ENCODE measurements around the gene CDC27.
"Not testable (repeated sequence)": the region's sequence is repeated elsewhere in the genome, so short reads cannot be mapped to it uniquely, and the experiment has no call there.

The CDC27 gene, protein sequence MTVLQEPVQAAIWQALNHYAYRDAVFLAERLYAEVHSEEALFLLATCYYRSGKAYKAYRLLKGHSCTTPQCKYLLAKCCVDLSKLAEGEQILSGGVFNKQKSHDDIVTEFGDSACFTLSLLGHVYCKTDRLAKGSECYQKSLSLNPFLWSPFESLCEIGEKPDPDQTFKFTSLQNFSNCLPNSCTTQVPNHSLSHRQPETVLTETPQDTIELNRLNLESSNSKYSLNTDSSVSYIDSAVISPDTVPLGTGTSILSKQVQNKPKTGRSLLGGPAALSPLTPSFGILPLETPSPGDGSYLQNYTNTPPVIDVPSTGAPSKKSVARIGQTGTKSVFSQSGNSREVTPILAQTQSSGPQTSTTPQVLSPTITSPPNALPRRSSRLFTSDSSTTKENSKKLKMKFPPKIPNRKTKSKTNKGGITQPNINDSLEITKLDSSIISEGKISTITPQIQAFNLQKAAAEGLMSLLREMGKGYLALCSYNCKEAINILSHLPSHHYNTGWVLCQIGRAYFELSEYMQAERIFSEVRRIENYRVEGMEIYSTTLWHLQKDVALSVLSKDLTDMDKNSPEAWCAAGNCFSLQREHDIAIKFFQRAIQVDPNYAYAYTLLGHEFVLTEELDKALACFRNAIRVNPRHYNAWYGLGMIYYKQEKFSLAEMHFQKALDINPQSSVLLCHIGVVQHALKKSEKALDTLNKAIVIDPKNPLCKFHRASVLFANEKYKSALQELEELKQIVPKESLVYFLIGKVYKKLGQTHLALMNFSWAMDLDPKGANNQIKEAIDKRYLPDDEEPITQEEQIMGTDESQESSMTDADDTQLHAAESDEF

DNA sequence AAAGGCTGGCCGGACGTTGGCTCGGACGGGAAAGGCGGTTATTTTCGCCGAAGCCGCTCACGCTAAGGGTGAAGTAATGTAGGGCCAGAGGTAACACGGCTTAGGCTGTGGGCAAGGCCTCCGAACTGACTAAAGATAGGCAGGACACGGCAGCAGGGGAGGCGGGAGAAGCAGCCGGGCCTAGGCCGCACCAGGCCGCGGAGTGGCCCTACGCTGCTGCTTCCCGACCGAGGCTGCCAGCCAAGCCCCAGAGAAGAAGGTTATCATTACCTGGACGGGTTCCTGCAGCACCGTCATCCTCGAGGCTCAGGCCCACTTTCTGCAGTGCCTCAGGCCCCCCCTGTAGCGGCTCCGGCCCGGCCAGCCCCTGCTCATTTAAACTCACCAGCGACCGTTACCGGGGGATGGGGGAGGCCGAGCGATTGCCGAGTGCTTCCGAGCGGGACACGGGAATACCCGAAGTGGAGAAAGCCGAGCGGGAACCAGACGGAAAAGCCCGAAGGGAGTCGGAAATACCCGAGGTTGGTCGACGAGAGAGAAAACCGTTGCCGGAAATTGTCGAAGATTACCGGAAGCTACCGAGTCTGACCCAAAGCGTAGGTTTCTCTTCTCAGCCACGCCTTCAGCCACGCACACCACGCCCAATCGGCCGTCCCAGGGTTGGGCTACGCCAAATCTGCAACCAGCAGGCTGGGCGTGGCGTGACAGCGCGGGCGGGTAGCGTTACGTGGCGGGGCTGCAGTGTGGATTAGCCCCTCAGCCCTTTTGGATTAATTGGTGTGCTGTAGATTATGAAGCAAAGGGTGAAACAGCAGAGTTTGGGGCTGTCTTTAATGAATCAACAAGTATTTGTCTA lies at the start of gene CDC27:
Gene CDC27 (minus strand): TSS at position 420 of the 856 bp plus-strand sequence. CDS start 123 bp downstream, at position 297.
- DNase-seq (ENCODE audit: low read depth) = peak; percentile 100

DNA sequence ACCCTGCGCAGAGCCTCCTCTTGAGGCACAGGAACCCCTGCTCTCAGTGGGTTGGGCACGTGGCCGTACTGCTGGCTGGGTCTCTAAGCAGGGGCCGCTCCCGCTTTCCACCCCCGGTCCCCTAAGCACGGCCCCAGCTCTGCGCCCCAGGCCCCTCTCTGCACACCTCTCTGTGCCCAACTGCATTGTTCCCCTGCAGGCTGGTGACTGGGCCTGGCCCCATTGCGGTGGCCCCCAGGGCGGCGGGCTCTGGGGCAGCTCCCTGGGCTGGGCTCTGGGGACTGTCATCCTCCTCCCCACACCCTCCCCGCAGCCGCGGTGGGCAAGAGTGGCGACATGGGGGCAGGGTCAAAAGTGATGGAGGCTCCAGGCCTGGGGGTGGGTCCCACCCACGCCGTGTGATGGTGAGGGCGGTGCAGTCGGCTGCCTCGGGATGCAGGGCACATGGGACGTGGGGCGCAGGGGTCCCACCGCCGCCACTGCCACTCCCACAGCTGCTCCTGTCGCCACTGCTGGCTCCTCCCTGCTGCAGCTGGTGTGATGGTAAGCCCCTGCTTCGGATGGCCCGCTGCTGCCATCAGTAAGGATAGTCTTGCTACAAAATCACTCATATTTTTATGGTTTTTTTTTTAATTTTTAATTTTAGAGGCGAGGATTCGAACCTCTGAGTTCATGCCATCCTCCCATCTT lies 49.4 kb upstream of the CDC27 start:
- no peak for DNase-seq (ENCODE audit: low read depth)

DNA sequence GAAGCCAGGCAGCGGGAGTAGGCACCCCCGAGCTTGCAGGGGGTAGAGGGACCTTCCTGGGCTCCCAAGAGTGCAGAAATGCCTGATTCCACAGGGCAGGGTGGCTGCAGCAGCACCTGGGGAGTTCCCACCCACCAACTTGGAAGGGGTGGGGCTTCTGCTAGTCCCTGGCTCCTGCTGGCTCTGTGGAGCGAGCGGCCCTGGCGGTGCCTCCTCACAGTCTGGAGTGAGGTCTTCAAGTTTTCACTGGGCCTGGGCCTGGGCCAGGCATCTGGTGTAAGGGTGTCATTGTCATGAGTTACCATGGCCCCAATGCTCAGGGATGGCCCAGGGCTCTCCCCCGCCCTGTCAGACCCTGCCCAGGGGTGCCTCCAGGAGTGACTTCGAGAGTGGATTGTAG lies 48.7 kb upstream of the CDC27 start:
- no peak for DNase-seq (ENCODE audit: low read depth)

DNA sequence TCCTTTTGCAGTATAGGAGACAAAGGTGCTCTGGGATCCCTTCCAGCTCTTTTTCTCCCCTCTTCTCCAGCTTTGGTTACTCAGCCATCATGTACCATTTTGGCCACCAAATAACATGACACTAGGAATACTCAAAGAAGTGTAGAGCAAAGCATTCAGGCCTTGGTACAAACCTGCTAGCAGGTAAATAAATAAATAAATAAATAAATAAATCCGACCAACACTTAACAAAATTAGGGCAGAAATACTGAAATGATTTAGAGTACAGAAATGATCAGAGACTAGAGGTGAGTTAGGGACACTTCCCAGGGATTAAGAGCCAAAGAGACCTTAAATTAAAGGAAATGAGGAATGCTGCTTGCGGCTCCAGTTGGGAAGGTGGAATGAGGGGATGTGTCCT lies 46.8 kb upstream of the CDC27 start:
- DNase-seq (ENCODE audit: low read depth) = no peak

DNA sequence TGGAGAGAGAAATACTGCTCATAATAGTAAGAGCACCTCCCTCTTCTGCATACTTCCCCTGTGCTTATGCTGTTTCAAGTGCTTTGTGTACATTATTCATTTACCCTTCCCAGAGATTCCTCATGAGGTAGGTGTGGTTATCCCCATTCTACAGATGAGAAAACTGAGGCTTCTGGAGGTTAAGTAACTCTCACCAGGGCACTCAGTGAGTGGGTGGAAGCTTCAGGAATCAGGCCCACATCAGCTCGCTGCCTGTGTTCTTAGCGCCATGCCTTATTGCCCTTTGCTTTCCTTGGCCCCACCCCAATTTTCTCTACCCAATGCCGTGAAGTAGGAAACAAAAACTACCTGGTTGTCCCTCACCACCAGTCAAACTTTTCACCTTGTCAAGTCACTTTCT lies 46.4 kb upstream of the CDC27 start:
- no peak for DNase-seq (ENCODE audit: low read depth)

DNA sequence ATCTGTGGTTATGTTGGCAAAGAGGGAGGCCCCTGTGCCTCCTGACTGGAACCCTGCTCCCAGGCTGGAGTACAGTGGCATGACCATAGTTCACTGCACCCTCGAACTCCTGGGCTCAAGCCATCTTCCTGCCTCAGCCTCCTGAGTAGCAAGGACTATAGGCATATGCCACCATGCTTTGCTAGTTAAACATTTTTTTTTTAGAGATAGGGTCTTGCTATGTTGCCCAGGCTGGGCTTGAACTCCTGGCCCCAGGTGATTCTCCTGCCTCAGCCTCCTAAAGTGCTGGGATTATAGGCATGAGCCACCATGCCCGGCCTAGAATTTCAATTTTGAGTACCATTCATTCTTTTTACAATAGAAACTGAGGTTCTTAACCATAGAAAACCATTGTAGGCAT lies 43.4 kb upstream of the CDC27 start:
- DNase-seq (ENCODE audit: low read depth) = no peak

DNA sequence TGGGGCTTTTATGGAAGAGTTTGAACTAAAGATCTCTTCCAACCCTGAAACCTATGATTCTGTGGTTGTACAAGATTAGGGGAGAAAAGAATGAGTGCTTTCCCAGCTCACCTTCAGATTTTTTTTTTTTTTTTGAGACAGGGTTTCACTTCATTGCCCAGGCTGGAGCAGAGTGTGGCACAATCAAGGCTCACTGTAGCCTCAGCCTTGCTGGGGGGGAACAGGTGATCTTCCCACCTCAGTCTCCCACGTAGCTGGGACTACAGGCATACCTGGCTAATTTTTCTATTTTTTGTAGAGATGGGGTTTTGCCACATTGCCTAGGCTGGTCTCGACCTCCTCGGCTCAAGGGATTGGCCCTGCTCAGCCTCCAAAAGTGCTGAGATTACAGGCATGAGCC lies 42.8 kb upstream of the CDC27 start:
- DNase-seq (ENCODE audit: low read depth) = no peak

DNA sequence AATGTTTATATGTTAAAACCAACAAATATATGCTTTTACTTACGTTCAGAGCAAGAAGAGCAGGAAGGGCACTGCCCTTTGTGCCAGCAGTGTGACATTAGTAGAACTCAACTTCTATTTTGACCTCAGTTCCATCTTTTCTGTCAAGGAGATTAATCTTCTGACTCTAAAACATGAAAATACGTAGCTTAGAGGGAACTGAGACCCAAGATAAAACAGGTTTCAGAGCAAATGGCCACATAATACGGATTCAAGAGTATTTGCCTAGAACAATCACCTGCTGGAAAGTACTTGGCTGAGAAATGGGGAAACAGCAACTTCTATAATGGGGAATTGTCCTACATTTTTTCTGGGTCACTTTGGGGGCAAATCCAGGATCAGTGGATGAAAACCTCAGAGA lies 42.2 kb upstream of the CDC27 start:
- DNase-seq (ENCODE audit: low read depth) = no peak

DNA sequence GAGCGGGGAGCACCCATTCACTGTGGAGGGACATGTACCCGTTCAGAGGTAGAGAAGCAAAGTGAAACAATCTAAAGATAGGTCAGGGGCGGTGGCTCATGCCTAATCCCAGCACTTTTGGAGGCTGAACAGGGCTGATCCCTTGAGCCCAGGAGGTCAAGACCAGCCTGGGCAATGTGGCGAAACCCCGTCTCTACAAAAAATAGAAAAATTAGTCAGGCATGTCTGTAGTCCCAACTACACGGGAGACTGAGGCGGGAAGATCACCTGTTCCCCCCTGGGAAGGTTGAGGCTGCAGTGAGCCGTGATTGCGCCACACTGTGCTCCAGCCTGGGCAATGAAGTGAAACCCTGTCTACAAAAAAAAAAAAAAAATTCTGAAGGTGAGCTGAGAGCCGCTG lies 41.8 kb upstream of the CDC27 start:
- DNase-seq (ENCODE audit: low read depth) = no peak

DNA sequence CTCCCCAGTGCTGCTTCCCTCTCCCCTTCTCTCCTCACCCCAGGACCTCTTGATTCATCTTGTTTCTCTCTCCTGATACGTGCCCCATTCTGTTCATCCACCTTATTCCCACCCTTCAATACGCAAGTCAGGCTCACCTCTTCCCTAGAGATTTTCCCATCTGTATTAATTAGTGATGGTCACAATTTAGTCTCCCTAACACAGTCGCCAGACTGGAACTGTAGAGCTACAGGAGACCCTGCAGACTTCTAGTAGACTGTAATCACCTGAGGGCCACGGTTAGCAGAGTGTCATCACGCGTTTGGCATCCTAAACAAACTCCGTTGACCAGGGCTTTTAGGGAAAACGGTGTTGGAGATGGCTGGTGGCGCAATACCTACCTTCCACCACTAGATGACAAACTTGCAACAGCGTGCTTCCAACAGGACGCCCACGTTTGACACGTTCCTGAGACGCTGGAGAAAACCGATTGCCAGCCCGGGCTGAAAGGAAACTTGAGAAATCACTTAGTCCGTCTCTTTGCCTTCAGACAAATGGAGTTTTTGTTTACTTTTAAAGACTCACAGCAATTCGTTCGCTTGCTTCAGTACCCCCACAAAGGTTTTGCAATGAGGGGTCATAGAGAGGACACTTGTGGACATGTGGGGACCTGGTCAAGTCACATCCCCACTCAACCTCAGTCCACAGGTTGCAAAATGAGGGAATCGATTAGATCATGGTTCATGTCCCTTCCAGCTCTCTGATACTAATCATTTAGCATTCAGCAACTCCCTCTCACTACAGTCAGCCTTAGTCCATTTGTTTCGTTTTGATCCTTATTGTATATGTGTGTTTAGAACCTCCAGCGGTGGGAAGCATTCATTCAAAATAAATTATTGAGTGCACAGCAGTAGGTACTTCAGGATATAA lies 40.7 kb upstream of the CDC27 start:
- DNase-seq (ENCODE audit: low read depth) = peak; percentile 67

DNA sequence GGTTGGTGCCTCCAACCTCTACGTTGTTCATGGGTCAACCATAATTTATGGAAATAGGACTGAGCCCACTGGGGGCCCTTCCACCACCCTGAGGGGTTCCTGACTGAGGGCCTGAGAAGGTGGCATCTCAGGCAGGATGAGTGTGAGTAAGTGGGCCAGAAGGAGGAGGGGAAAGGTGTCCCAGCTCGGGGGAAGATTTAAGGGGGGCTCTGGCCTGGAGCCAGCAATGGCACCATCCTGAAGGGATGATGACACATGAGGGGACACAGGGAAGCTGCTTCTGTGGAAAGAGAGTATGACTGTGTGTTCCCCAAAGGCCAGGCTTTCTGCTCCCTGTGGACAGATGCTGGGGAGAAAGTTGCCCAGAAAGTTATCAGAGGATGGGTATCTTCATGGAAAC lies 38.8 kb upstream of the CDC27 start:
- no peak for DNase-seq (ENCODE audit: low read depth)

DNA sequence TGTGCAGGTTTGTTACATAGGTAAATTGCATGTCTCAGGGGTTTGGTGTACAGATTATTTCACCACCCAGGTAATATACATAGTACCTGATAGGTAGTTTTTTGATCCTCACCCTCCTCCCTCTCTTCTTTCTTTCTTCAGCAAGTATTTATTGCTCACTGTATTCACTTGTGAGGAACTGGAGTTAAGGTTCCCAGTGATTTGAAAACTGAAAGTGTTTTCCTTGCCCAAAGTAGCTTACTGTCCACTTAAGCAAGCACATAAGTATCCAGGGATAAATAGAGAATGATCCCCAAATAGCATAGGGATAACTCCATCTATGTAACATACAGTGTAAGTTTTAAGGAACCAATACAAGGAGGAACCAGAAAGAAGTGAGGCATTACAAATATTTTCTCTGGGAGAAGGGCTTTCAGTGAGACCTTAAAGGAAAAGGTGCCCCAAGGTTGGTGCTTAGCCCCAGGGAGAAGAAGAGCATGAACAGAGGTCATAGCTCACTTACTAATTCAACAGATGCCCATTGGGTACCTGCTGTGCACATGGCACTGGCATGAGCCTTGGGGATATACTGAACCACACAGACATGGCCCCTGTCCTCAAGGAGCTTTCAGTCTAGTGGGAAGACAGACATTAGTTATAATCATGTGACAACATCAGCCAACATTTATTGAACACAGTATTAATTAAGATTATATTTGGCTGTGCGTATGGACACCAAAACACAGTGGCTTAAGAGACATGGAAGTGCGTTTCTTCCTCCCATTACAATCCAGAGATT lies 37.0 kb upstream of the CDC27 start:
- no peak for DNase-seq (ENCODE audit: low read depth)

DNA sequence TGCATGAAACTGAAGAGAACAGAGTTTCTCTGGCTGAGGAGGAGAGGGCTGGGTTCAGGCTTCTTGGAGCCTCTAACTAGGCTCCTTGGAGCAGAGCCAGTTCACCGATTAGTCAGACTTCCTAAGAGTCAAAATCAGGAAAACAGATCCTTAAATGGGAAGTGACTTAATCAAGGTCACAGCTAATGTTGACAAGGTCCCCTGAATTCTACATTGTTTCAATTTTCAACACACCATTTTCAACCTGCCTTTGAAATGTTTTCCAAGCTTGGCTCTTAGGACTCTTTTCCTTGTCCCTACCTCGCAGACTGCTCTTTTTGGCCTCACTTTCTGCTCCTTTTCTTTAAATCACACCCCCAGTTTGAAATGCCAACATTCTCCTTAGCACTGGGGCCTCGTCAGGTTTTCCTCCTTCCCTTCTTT lies 36.4 kb upstream of the CDC27 start:
- DNase-seq (ENCODE audit: low read depth) = no peak

DNA sequence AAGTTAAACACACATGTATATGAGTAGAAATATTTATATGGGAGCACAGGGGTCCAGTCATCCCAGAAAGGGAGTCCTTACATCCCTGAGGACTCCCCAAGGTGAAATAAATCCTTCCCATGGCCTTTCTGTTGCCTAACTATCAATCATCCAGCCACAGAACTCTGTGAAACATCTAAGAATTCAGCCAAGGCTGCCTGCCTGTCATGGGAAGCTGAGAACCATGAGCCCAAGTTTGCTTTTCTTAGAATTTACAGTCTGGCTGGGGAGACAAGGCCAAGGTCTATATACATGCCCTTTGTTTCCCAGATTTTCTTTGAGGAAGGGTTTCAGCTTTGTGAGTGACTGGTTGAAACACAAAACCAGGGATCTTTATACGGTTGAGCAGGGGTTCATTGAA lies 35.9 kb upstream of the CDC27 start:
- no peak for DNase-seq (ENCODE audit: low read depth)

DNA sequence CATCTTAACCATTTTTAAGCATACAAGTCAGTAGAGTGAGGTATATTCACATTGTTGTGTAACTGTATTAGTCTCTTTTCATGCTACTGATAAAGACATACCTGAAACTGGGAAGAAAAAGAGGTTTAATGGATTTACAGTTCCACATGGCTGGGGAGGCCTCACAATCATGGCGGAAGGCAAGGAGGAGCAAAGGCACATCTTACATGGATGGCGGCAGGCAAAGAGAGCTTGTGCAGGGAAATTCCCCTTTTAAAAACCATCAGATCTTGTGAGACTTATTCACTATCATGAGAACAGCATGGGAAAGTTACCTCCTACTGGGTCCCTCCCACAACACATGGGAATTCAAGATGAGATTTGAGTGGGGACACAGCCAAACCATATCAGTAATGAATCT lies 35.0 kb upstream of the CDC27 start:
- not testable (repeated sequence) for DNase-seq (ENCODE audit: low read depth)

DNA sequence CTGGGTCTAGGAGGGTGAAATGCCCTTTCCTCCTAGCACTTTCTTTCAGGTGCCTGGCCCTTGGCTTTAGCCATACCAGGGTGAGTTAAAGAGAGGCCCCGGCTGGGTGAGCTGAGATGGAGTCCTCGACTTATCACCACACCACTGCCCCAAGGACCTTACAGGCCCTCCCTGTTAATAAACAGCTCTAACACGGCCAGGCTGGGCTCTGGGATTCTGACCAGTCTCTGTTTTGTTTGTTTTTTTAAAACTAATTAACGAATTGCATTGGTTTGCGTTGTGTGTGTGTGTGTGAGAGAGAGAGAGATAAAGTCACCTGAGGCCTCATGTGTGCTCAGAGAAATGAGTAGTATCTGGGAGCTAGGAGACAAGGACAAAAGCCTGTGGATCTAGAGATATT lies 34.4 kb upstream of the CDC27 start:
- DNase-seq (ENCODE audit: low read depth) = no peak

DNA sequence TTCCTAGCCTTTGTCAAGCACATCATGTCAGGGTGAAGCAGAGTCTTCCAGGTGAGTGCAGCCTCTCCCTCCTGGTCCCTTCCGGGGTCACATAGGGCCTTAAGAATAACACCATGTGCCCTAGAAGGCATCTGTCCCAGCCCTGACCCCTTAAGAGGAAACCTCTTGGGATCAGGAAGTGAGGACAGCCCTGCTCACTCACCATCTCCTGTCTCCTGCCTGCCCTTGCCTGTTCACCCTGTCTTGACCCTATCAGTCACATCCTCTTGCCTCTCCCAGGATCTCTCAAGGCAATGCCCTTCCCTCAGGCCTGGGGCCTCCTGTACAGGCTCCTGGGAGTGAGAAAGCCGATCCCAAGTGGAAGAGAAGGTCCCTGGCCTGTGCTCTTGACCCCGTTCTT lies 33.9 kb upstream of the CDC27 start:
- no peak for DNase-seq (ENCODE audit: low read depth)

DNA sequence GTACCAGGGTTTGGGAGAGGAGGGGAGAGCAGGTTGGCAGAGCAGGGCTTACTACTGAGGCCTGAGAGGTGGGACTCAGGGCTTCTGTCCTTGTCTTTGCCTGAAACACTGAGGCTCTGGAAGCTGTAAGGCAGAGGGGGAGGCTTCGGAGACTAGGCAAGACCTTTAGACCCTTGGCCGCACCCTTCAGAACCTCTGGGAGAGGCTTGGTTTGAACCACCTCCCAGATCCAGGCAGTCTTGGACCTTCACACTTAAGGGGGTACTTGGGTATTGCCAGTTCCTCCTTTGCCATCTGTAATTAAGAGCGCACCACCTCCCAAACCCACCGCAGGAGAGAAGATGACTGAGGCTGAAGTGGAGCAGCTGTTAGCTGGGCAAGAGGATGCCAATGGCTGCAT lies 33.0 kb upstream of the CDC27 start:
- no peak for DNase-seq (ENCODE audit: low read depth)

DNA sequence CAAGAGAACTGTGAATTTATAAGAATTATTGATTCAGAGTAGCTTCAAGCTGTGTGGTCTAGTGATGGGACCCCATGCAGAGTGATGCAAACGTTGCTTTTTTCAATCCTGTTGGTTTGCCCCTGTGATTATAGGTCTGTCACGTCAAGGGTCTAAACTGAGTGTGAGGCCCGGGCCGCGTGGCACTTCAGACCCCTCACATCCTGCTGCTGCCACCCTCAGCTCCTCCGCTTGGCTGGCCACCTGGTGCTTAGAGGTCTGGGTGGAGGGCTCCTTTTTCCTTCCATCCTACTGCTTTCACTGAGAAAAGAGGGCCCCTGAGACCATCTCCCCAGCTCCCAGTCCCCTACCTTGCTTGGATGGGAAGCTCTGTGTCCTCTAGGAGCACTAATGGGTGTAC lies 32.1 kb upstream of the CDC27 start:
- no peak for DNase-seq (ENCODE audit: low read depth)

DNA sequence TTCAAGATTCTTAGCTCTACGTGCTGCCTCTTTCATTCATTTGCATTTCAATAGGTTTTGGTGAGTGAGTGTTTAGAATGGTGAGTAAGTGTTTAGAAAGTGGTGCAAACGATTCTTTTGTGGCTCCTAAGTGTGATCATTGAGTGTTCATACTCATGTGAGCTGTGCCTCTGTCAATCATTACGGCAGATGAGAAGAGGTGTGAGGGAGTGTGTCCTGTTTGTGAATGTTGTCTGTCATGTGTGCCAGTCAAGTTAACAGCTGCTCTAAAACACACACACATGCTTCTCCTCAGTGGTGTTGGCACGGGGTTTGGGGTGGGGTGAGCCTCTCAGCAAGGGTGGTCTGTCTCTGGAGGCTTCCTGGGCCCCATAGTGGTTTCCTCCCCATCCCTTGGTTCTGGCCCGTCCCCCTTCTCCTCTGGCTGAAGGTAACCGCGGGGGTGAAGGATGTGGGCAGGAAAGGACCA lies 31.5 kb upstream of the CDC27 start:
- DNase-seq (ENCODE audit: low read depth) = no peak
